K562 (cell line): ENCODE measurements around the gene PTPRB.

Experiments used
- ATF3 ChIP-seq, 2 experiments: fragments of 450-650 bp in 1 of 2; sonication (generic) in 1 of 2; formaldehyde crosslinking in 1 of 2; IDR thresholded peaks in 1 of 2; conservative IDR thresholded peaks in 1 of 2; 2 replicates each; pipeline versions ENCODE4 v1.6.1 to v1.8.1; 2016 to 2023; ENCODE audit warnings: mild to moderate bottlenecking in 2 of 2, moderate library complexity in 2 of 2, inconsistent platforms in 1 of 2, missing genetic modification reagents in 1 of 2
- CREB1 ChIP-seq, 2 experiments: sonication (generic) in 1 of 2; formaldehyde crosslinking in 1 of 2; IDR thresholded peaks; 2 replicates each; pipeline versions ENCODE4 v1.6.1 to v1.8.0; 2012 to 2022; ENCODE audit warnings: inconsistent platforms in 1 of 2, mild to moderate bottlenecking in 1 of 2, missing genetic modification reagents in 1 of 2, moderate library complexity in 1 of 2
- CTCF ChIP-seq, 3 experiments: IDR thresholded peaks in 2 of 3; conservative IDR thresholded peaks in 1 of 3; 2 replicates each; pipeline ENCODE4 v1.5.1; 2011 to 2012; ENCODE audit warnings: low read length in 3 of 3, mild to moderate bottlenecking in 3 of 3, control low read depth in 2 of 3, improper control_type of control experiment in 1 of 3, inconsistent platforms in 1 of 3, low read depth in 1 of 3, mixed read lengths in 1 of 3, moderate library complexity in 1 of 3; ENCODE audit not compliant: insufficient read depth in 2 of 3
- E4F1 ChIP-seq: fragments of 250-450 bp; sonication (Bioruptor Pico); IDR thresholded peaks from 2 replicates; pipeline ENCODE4 v1.5.0; 2021; ENCODE audit warnings: mild to moderate bottlenecking, borderline replicate concordance

DNA sequence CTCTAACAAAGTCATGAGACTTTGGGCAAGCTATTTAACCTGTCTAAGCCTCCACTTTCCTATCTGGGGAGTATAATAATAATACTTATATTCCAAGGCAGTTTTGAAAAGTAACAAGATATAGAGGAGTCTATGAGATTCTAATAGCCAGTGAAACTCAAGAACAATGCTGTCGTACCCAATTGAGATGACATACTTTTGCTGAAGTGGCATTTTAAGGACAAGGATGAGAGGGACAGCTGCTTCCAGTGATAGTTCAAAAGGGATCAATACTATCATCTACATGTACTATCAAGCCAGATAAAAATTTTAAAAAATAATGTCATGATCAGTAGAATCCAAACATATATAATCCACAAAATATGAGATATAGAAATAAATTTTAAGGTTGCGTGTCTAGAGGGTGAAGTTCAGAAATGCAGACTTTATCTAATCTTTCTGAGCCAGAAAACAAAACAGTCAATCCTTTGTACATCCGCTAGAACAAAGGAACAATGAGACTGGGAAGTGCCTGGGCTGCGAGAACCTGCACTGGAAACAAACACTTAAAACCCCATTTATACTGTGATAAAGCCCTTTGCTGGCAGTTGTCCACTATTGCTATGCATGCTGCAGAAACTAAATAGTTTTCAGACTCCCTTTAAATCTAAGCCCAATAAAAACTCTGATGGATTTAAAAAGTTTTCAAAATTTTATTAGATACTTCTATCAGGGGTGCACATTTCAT is 38.6 kb downstream of the PTPRB start:
- TF ChIP-seq CTCF (IDR thresholded peaks at IDR 0.05 in 2 of 3, conservative IDR thresholded peaks at IDR 0.05 in 1 of 3; ENCODE audit: insufficient read depth in 2 of 3, low read depth in 1 of 3, low read length in 3 of 3) (no peak), CREB1 (IDR thresholded peaks at IDR 0.05) (no peak), CREB1 (CRISPR knock-in tag; IDR thresholded peaks at IDR 0.05) (no peak), E4F1 (CRISPR knock-in tag) (no peak), ATF3 (IDR thresholded peaks at IDR 0.05) (no peak), ATF3 (CRISPR knock-in tag; conservative IDR thresholded peaks at IDR 0.05) (no peak)
